ENCODE results near the gene ATG9B.

Gene ATG9B

DNA sequence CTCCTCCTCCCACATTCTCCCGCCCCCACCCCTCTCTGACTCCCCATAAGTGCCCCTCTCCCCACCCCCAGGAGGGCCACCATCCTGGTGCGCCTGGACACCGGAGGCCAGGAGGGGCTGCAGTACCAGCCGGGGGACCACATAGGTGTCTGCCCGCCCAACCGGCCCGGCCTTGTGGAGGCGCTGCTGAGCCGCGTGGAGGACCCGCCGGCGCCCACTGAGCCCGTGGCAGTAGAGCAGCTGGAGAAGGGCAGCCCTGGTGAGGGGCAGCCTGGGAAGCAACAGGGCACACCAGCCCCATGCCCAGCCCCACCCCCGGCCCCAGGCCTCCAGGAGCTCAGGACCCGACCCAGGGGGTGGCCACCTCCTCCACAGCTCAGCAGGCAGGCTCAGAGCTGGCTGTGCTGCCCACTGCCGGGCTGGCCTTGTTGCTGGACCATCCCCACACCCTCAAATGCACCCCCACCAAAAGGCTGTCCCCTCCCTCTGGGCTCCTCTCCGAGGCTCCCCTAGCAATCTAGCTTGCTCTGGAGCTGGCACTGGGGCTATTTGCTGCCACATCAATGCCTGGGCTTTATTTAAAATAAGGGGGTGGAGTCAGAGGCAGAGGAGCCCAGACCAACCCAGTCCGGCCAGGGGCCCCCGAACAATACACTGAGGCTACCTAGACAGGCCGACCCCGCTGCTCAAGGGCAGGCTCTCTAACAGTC, 14.8 kb downstream of the ATG9B start:
- no peaks in the 10 kb centered on the region for H3K36me3 ChIP-seq (ENCODE audit: insufficient read depth, low read length)
- no peaks in the 10 kb centered on the region for H4K20me1 ChIP-seq (ENCODE audit: insufficient read depth, low read length, poor library complexity, severe bottlenecking)
- H3K9me3 ChIP-seq (ENCODE audit: insufficient read depth, low read depth, low read length): no peaks in the 10 kb centered on the region
- H3K4me1 ChIP-seq (ENCODE audit: insufficient read depth, low read length, poor library complexity, severe bottlenecking): peaks cover 41% of the 10 kb centered on the region
- no peak overlapping the region for H3K4me3 ChIP-seq (ENCODE audit: low read length, poor library complexity, severe bottlenecking)
- H2AFZ ChIP-seq (ENCODE audit: low read length): no peak overlapping the region
- no peaks in the 10 kb centered on the region for H3K79me2 ChIP-seq (ENCODE audit: insufficient read depth, low read length)
- H3F3A ChIP-seq (ENCODE audit: low read depth): no peaks in the 10 kb centered on the region
- H3K9me2 ChIP-seq (replicated peaks; ENCODE audit: low read depth, low read length): no peaks in the 10 kb centered on the region
- H3K9ac ChIP-seq (ENCODE audit: low read depth, low read length, poor library complexity, severe bottlenecking): peak overlapping the region; percentile 65
- TF ChIP-seq EZH2phosphoT487 (IDR thresholded peaks at IDR 0.05; ENCODE audit: borderline replicate concordance): no peak
- TF ChIP-seq, protein P1, sequence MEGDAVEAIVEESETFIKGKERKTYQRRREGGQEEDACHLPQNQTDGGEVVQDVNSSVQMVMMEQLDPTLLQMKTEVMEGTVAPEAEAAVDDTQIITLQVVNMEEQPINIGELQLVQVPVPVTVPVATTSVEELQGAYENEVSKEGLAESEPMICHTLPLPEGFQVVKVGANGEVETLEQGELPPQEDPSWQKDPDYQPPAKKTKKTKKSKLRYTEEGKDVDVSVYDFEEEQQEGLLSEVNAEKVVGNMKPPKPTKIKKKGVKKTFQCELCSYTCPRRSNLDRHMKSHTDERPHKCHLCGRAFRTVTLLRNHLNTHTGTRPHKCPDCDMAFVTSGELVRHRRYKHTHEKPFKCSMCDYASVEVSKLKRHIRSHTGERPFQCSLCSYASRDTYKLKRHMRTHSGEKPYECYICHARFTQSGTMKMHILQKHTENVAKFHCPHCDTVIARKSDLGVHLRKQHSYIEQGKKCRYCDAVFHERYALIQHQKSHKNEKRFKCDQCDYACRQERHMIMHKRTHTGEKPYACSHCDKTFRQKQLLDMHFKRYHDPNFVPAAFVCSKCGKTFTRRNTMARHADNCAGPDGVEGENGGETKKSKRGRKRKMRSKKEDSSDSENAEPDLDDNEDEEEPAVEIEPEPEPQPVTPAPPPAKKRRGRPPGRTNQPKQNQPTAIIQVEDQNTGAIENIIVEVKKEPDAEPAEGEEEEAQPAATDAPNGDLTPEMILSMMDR (conservative IDR thresholded peaks at IDR 0.05; ENCODE audit: low read length): no peak
- no peak overlapping the region for H3K4me2 ChIP-seq (ENCODE audit: low read depth, low read length, poor library complexity, severe bottlenecking)
- H3K27me3 ChIP-seq (ENCODE audit: insufficient read depth, low read length, poor library complexity, severe bottlenecking): no peaks in the 10 kb centered on the region

DNA sequence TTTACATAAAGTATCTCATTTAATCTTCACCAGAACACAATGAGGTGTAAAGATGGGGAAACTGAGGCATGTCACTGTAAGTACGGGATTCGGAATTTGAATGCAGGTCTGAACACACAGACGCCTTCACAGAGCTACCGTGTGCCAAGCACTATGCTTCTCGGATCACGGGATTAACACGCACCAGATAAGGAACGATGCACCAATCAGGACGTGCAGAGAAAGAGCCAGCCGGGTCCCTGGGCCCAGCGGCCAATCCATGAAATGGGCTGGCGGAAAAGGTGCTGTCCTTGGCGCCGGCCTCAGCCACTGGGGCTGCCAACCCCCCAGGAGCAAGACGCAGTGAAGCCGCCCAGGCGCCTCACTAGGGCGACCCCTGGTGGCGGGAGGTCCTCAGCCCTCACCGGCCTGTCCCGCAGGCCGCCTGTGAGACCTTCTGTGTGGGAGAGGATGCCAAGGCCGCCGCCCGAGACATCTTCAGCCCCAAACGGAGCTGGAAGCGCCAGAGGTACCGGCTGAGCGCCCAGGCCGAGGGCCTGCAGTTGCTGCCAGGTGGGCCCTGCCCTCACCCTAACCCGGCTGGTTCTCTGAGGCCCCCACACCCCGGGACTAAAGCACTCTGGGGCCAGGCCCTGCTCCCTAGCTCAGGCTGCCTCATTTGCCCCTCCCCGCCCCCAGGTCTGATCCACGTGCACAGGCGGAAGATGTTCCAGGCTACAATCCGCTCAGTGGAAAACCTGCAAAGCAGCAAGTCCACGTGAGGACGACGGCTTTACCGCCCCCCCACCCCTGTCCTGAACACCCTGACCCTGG, 15.6 kb downstream of the ATG9B start:
- Histone ChIP-seq H3K4me3 (ENCODE audit: low read length, poor library complexity, severe bottlenecking) (peak overlapping the region; percentile 74), H3K9ac (ENCODE audit: low read depth, low read length, poor library complexity, severe bottlenecking) (peak overlapping the region; percentile 65), H3K4me1 (ENCODE audit: insufficient read depth, low read length, poor library complexity, severe bottlenecking) (peaks cover 38% of the 10 kb centered on the region), H3F3A (ENCODE audit: low read depth) (no peaks in the 10 kb centered on the region), H3K36me3 (ENCODE audit: insufficient read depth, low read length) (no peaks in the 10 kb centered on the region), H3K27me3 (ENCODE audit: insufficient read depth, low read length, poor library complexity, severe bottlenecking) (no peaks in the 10 kb centered on the region), H3K4me2 (ENCODE audit: low read depth, low read length, poor library complexity, severe bottlenecking) (peak overlapping the region; percentile 82), H4K20me1 (ENCODE audit: insufficient read depth, low read length, poor library complexity, severe bottlenecking) (no peaks in the 10 kb centered on the region), H3K79me2 (ENCODE audit: insufficient read depth, low read length) (no peaks in the 10 kb centered on the region), H2AFZ (ENCODE audit: low read length) (peak overlapping the region; percentile 44), H3K9me3 (ENCODE audit: insufficient read depth, low read depth, low read length) (no peaks in the 10 kb centered on the region), H3K9me2 (replicated peaks; ENCODE audit: low read depth, low read length) (no peaks in the 10 kb centered on the region)
- TF ChIP-seq, protein P1 (conservative IDR thresholded peaks at IDR 0.05; ENCODE audit: low read length): peak; percentile 72
- TF ChIP-seq EZH2phosphoT487 (IDR thresholded peaks at IDR 0.05; ENCODE audit: borderline replicate concordance): no peak

DNA sequence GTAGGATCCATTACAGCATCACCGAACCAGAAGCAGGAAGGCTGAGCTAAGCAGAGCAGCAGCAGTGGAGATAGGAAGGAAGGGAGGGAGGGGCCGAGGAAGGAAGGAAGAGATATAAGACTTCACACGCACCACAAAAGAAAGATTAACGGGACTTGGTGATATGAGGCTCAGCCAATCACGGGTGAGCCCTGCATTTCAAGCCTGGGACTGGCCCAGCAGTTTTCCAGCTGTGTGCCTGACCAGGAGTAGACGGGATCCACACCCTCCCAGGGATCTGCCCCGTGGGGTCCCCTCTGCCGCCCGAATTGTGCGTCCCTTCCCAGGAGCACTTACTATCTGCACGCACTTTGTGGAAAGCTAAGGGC, 16.2 kb downstream of the ATG9B start:
- Histone ChIP-seq H4K20me1 (ENCODE audit: insufficient read depth, low read length, poor library complexity, severe bottlenecking) (no peaks in the 10 kb centered on the region), H3K4me1 (ENCODE audit: insufficient read depth, low read length, poor library complexity, severe bottlenecking) (peaks cover 38% of the 10 kb centered on the region), H3K79me2 (ENCODE audit: insufficient read depth, low read length) (no peaks in the 10 kb centered on the region), H3K9ac (ENCODE audit: low read depth, low read length, poor library complexity, severe bottlenecking) (peak overlapping the region; percentile 65), H3K27me3 (ENCODE audit: insufficient read depth, low read length, poor library complexity, severe bottlenecking) (no peaks in the 10 kb centered on the region), H2AFZ (ENCODE audit: low read length) (peak overlapping the region; percentile 44), H3K9me2 (replicated peaks; ENCODE audit: low read depth, low read length) (no peaks in the 10 kb centered on the region), H3K4me2 (ENCODE audit: low read depth, low read length, poor library complexity, severe bottlenecking) (peak overlapping the region; percentile 82), H3F3A (ENCODE audit: low read depth) (no peaks in the 10 kb centered on the region), H3K4me3 (ENCODE audit: low read length, poor library complexity, severe bottlenecking) (peak overlapping the region; percentile 74), H3K9me3 (ENCODE audit: insufficient read depth, low read depth, low read length) (no peaks in the 10 kb centered on the region), H3K36me3 (ENCODE audit: insufficient read depth, low read length) (no peaks in the 10 kb centered on the region)
- TF ChIP-seq EZH2phosphoT487 (IDR thresholded peaks at IDR 0.05; ENCODE audit: borderline replicate concordance): no peak
- TF ChIP-seq, protein P1 (conservative IDR thresholded peaks at IDR 0.05; ENCODE audit: low read length): no peak
